Ishikawa (cell line): ENCODE results near the gene SMCR8.

Source experiments
- CEBPB ChIP-seq: IDR thresholded peaks from 2 replicates; pipeline ENCODE4 v1.6.1; 2012
- CREB1 ChIP-seq: IDR thresholded peaks from 2 replicates; pipeline ENCODE4 v1.6.1; 2012; ENCODE audit warnings: low read depth
- EP300 ChIP-seq: IDR thresholded peaks from 2 replicates; pipeline ENCODE4 v1.6.1; 2012; ENCODE audit warnings: borderline replicate concordance
- FOXM1 ChIP-seq: IDR thresholded peaks from 2 replicates; pipeline ENCODE4 v1.6.1; 2012; ENCODE audit warnings: low read depth, borderline replicate concordance
- RAD21 ChIP-seq: IDR thresholded peaks from 2 replicates; pipeline ENCODE4 v1.6.1; 2012; ENCODE audit warnings: low read depth
- TAF1 ChIP-seq: IDR thresholded peaks from 2 replicates; pipeline ENCODE4 v1.6.1; 2012; ENCODE audit warnings: low read depth, mild to moderate bottlenecking
- TCF12 ChIP-seq: IDR thresholded peaks from 2 replicates; pipeline ENCODE4 v1.6.1; 2012; ENCODE audit warnings: low read depth
- YY1 ChIP-seq: IDR thresholded peaks from 2 replicates; pipeline ENCODE4 v1.6.1; 2012; ENCODE audit warnings: low read depth
- ZBTB7A ChIP-seq: IDR thresholded peaks from 2 replicates; pipeline ENCODE4 v1.6.1; 2012; ENCODE audit warnings: low read depth
- TF ChIP-seq, protein P1 (sequence below): IDR thresholded peaks from 2 replicates; pipeline ENCODE4 v1.6.1; 2012; ENCODE audit warnings: low read depth, mild to moderate bottlenecking
- TF ChIP-seq, protein P2 (sequence below): IDR thresholded peaks from 2 replicates; pipeline ENCODE4 v1.6.1; 2012
- TF ChIP-seq, protein P3 (sequence below): IDR thresholded peaks from 2 replicates; pipeline ENCODE4 v1.6.1; 2012

GRCh38 chr17:18322522-18322921 is 7.4 kb downstream of the SMCR8 start:
- TF ChIP-seq EP300 = no peak
- no peak for TF ChIP-seq YY1
- no peak for TF ChIP-seq TAF1
- TF ChIP-seq CREB1 = no peak
- TF ChIP-seq, protein P1, sequence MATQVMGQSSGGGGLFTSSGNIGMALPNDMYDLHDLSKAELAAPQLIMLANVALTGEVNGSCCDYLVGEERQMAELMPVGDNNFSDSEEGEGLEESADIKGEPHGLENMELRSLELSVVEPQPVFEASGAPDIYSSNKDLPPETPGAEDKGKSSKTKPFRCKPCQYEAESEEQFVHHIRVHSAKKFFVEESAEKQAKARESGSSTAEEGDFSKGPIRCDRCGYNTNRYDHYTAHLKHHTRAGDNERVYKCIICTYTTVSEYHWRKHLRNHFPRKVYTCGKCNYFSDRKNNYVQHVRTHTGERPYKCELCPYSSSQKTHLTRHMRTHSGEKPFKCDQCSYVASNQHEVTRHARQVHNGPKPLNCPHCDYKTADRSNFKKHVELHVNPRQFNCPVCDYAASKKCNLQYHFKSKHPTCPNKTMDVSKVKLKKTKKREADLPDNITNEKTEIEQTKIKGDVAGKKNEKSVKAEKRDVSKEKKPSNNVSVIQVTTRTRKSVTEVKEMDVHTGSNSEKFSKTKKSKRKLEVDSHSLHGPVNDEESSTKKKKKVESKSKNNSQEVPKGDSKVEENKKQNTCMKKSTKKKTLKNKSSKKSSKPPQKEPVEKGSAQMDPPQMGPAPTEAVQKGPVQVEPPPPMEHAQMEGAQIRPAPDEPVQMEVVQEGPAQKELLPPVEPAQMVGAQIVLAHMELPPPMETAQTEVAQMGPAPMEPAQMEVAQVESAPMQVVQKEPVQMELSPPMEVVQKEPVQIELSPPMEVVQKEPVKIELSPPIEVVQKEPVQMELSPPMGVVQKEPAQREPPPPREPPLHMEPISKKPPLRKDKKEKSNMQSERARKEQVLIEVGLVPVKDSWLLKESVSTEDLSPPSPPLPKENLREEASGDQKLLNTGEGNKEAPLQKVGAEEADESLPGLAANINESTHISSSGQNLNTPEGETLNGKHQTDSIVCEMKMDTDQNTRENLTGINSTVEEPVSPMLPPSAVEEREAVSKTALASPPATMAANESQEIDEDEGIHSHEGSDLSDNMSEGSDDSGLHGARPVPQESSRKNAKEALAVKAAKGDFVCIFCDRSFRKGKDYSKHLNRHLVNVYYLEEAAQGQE = no peak
- no peak for TF ChIP-seq FOXM1
- TF ChIP-seq CEBPB = no peak
- no peak for TF ChIP-seq TCF12
- TF ChIP-seq, protein P2, sequence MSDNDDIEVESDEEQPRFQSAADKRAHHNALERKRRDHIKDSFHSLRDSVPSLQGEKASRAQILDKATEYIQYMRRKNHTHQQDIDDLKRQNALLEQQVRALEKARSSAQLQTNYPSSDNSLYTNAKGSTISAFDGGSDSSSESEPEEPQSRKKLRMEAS = no peak
- TF ChIP-seq, protein P3, sequence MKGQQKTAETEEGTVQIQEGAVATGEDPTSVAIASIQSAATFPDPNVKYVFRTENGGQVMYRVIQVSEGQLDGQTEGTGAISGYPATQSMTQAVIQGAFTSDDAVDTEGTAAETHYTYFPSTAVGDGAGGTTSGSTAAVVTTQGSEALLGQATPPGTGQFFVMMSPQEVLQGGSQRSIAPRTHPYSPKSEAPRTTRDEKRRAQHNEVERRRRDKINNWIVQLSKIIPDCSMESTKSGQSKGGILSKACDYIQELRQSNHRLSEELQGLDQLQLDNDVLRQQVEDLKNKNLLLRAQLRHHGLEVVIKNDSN = no peak
- no peak for TF ChIP-seq RAD21
- no peak for TF ChIP-seq ZBTB7A
